Hepatic stellate cell (primary cell): Measurements from ENCODE around the gene SSPN.

Source experiments
- DNase-seq: peaks from one replicate; pipeline ENCODE4 v3.0.0; 2011; ENCODE audit warnings: low spot score

SSPN gene

DNA sequence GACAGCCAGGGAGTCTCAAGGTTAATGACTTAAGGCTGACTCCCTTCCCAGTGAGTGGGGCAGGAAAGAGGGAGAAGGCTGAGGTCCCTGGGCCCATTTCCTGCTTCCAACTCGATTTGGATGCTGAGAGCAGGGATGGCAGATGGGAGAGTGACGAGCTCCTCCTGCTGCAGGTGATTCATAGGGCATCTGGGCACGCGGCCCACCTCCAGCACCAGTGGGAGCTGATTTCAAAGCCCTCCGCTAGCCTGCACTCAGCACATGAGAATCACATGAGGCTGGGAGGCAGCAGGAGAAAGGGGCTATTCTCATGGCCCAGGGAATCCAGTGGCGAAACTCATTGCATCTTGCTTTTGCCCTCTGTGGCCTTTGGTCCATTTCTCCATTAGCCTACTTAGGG lies 90.8 kb downstream of the SSPN start:
- no peak for DNase-seq

DNA sequence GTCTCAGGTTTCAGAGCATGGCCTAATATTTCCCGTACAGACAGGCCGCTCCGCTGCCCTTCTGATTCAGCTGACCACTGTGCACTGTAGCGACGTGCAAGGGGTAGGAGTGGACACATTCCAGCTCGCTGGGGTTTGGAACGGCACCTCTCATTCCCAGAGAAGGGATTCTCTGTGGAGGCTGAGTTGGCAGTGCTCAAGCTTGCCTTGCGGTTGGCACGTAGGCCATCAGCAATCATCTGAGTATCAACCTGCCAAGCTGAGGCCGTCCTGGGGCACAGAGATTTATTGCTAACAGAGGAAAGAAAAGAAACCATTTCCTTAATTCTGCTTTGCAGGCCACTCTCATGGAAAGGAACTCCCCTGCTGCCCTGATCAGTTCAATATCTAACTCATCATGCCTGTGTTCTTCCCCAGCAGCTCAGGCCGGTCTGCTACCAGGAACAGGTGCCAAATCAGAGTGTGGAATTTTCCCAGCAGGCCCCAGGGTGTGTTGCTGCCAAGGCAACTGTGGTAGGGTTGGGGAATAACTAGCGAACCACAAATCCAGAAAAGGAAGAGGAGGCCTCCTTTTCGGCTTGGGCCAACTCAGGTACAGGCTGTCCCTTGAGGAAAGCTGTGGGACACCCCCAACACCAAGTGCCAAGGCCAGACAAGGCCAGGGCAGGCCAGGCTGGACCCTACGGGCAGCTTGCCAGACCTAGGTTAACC lies 92.5 kb downstream of the SSPN start:
- no peak for DNase-seq

DNA sequence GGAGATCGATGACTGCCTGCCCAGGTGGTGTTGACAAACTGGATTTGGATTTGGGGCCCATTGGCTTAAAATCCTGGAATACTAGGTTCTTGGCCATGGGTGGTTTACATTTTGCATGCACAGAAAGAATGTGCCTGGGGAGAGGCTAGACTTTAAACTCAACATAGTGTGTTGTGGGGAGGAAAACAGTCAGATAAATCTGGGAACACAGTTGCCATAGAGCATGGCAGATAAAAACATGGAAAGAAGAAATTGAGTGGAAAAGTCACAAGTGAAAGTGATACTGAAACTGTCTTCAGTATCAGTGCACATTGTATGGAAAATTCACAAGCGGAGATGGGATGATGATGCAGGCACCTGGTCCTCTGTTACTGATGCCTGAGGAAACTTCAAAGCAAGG lies 95.2 kb downstream of the SSPN start:
- DNase-seq = no peak

DNA sequence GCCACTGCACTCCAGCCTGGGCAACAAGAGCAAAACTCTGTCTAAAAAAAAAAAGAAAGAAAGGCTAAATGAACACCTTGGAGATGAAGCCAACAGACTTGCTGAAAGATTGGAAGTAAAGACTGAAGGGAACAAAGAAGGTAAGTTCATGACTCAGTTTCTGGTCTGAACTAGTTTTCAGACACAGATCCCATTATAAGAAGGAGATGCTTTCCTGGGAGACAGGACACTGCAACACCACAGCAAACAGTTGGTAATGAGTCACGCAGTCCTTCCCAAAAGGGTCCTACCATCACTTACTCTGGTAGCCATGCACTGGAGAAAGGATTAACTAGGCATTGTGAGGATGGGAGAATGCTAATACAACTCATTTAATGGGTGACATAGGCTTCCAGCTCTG lies 97.2 kb downstream of the SSPN start:
- DNase-seq = no peak

DNA sequence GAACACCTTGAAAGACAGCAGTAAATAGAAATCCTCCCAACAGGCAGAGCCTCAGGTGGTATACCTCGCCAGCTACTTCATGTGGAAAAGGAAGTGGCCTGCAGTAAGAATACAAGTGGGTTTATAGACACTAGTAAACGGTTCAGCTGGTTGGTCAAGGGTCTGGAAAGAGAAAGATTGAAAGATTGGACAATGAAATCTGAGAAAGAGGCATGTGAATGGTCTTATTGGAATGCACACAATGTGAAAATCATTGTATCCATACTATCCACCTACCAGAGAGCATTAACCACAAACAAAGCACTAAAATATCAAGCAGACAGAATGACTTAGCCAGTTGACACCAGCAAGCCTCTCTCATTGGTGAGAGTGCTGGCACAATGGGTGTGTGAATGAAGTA lies 98.2 kb downstream of the SSPN start:
- DNase-seq = no peak

DNA sequence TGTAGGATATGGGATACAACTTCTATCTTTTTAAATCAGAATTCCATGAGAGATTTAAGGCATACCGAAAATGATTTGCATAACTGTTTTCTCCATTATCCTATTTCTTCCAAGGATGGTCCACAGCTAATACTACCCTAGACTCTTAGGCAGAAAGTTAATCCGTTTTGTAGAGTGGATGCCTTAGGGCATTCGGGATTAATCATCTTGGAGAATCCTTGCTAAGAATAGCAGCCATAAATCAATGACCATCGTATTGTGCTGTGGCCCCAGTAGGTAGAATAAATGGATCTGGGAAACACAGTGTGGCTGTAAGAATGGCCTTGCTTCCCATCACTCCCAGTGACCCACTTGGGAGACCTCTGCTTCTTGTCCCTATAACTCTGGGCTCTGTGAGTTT lies 99.6 kb downstream of the SSPN start:
- no peak for DNase-seq

DNA sequence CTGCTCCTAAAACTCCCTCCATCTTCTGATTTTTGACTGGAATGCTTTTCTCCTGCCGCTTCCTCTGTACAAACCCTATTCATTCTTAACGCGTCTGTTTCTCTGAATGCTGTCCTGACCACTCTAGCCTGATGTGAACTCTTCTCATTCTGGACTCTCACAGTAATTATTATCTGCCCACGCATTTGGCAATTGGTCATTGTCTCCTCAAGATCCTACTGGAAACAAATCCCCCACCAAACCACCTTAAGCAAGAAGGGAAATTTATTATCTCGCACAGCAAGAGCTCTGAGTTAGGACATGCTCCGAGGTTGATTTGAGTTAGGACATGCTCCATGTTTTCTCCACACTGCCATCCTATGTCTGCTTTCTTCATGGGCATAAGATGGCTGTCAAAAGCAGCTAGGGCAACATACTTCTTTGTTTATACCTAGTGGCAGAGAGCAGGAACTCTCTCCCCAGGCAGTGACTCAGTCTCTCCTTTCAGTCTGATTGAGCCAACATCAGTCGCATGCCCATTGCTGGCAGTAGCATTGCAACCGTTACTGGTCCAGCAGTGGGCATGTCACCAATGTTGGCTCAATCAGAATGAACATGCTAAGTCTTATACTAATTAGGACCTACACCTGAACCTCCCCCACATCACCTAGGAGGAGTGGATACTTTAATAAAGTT lies 102.2 kb downstream of the SSPN start:
- DNase-seq = no peak

DNA sequence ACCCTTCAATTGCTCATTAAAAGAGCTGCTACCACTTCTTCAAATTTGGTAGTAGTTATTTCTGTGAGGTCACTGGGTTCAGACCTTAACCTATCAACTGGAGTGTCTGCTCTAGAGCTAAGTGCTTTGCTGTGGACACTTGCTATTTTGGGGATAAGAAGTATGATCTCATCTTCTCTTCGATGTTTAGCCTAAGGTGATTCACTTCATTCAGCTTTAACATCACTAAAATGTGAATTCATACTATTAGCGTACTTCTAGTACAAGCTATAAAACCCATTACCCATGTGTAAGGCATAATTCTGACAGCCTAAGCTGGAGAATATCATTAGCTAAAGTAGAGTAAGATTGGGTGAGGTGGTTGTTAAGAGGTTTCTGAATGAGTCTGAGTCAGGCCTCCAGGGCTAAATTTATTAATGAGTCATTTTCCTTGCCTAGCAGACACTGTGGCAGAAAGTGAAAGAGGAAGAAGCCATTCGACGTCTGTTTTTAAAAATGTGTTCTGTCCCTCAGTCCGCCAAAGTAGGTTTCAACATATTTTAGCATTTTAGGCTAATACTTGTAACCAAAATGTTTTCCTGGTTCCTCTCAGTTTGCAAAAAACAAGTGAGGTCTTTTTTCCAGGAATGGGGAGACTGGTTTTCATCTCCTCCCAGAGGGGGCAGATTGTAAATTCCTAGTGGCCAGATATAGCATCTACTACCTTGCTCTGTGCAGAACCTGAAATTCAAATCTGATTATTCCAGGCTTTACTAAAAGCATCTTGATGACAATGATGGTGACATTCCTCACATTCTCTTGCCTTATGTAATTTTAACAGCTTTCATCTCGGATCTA lies 103.6 kb downstream of the SSPN start:
- DNase-seq = peak; percentile 71

DNA sequence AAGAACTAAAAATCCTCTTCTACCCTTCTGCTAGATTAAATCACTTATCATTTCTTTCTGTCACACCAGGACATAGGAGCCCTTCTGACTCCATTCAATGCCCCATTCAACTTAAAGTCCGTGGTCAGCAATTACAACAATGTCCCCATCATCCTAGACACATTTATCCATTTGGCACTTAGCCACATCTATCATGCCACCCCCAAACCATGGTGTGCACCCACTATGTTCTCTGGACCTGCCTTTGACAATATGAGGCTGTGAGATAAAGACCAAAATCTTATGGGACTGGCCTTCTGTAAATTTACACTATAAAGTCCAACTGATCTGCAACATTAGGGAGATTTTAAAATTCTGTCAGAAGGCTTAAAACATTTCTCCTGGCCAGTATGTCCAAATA lies 104.4 kb downstream of the SSPN start:
- DNase-seq = no peak
